HL-60 (cell line): Measurements from ENCODE around the gene NDUFA3.

Source experiments
- CTCF ChIP-seq: IDR thresholded peaks from one replicate; pipeline ENCODE4 v1.5.1; 2011; ENCODE audit warnings: low read length, control low read depth, inconsistent platforms; ENCODE audit not compliant: insufficient read depth
- GABPA ChIP-seq: IDR thresholded peaks from 2 replicates; pipeline ENCODE4 v1.6.1; 2012; ENCODE audit warnings: low read depth
- POLR2AphosphoS5 ChIP-seq: IDR thresholded peaks from 2 replicates; pipeline ENCODE4 v1.6.1; 2012; ENCODE audit warnings: low read depth
- REST ChIP-seq: IDR thresholded peaks from 2 replicates; pipeline ENCODE4 v1.6.1; 2012; ENCODE audit warnings: low read depth; ENCODE audit not compliant: insufficient replicate concordance

GRCh38 chr19:54149021-54149812, 46.6 kb downstream of the NDUFA3 start:
- TF ChIP-seq CTCF (no peak), GABPA (no peak), REST (no peak), POLR2AphosphoS5 (no peak)
